ENCODE measurements around the gene GLG1.

Gene GLG1

DNA sequence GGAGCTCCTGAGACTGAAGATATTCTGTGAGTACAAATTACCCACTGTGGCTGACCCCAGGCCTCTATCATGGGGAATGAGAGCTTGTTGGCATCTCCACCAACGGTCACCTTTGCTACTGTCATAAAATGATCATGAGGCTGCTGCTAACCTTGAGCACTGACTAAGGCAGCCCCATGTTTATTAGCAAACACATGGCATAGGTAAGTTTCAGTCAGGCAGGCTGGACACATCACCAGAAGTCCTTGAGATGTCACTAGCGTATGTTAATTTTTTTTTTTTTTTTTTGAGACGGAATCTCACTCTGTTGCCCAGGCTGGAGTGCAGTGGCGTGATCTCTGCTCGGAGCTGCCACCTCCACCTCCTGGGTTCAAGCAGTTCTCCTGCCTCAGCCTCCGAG is 1.5 kb upstream of the GLG1 start:
- DNase-seq, result no peak

GRCh38 chr16:74607962-74608356 is 1.0 kb upstream of the GLG1 start:
- peak; percentile 44 for DNase-seq

- no peak for DNase-seq
These were observed 522 bp upstream of the GLG1 start for GRCh38 chr16:74607310-74607961.

- peak; percentile 16 for DNase-seq
These were observed 981 bp downstream of the GLG1 start for GRCh38 chr16:74605746-74606520.

- no peak for DNase-seq
These were observed 1.6 kb downstream of the GLG1 start for GRCh38 chr16:74605332-74605731.

DNA sequence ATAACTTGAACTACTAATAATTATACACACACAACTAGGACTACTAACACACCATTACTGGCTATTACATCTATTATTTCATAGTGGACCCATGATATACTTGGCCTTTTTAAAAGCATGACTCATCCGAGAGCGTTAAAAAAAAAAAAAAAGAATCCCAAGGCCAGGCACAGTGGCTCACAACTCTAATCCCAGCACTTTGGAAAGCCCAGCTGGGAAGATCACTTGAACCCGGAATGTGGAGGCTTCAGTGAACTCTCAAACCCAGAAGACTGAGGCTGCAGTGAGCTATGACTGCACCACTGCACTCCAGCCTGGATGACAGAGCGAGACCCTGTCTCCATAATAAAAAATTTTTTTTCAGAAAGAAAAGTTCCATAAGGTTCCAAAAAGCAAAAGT is 3.1 kb downstream of the GLG1 start:
- peak; percentile 29 for DNase-seq

GRCh38 chr16:74601126-74601871 is 5.6 kb downstream of the GLG1 start:
- peak; percentile 40 for DNase-seq

DNA sequence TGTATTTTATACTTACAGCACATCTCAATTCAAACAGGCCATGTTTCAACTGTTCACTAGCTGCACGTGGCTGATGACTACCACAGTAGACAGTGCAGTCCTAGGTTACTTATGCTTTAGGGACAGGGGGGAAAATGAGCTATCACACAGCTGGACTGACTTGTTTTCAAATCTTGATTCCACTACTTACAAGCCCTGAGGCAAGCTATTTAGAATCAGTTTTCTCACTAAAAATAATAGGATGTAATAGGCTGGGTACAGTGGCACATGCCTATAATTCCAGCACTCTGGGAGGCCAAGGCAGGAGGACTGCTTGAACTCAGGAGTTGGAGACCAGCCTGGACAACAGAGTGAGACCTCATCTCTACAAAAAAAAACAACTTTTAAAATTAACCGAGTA is 10.3 kb downstream of the GLG1 start:
- no peak for DNase-seq

DNA sequence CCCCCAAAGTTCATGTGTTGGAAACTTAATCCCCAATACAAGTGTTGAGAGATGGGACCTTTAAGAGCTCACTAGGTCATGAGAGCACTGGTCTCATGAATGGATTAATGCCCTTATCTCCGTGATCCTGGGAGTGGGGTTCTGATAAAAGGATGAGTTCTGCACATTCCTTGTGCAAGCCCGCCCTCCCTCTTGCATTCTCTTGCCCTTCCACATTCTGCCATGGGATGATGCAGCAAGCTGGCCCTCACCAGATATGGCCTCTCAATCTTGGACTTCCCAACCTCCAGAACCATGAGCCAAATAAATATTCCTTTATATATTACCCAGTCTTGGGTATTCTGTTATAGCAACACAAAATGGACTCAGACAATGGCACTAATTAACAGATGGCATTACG is 14.1 kb downstream of the GLG1 start:
- DNase-seq, result no peak

DNA sequence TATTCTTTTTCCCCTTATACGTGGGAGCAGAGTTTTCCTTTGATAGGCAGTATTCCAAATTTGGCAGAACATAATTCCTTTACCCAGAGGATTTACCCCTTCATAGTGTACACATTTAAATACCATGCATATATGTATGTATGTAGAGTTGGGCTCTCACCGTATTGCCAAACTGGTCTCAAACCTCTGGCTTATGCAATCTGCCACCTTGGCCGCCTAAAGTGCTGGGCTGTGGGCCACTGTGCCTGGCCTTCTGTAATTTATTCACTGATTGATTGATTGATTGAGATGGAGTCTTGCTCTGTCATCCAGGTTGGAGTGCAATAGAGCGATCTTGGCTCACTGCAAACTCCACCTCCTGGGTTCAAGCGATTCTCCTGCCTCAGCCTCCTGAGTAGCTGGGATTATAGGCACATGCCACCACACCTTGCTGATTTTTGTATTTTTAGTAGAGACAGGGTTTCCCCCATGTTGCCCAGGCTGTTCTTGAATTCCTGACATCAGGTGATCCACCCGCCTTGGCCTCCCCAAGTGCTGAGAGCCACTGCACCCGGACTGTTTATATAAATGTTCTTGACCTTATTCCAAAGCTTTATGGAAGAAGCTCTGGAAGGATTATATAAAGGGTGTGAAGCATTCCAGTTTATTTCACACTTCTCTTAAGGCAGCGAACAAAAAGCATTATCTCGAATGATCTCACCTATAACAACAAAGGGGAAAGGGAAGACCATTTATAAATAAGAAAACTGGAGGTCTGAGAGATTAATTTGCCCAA is 14.9 kb downstream of the GLG1 start:
- DNase-seq, result no peak

DNA sequence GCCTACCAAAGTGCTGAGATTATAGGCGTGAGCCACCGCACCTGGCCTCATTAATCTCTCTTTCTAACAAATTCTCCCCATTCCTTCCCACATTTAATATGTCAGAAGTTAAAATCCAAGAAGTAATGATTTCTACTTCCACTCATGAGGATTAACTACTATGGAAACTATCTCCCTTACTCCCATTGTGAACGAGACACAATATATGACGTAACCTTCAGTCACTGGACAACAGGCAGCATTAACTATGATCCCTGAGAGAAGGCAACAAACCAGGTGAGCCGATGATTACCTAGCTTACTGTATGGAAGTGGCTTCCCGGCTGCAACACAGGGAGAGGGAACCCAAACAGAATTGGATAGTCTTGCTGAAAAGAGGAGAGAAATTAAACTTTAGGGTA is 20.0 kb downstream of the GLG1 start:
- DNase-seq, result no peak

- no peak for DNase-seq
These were observed 21.0 kb downstream of the GLG1 start for GRCh38 chr16:74585846-74586443.

DNA sequence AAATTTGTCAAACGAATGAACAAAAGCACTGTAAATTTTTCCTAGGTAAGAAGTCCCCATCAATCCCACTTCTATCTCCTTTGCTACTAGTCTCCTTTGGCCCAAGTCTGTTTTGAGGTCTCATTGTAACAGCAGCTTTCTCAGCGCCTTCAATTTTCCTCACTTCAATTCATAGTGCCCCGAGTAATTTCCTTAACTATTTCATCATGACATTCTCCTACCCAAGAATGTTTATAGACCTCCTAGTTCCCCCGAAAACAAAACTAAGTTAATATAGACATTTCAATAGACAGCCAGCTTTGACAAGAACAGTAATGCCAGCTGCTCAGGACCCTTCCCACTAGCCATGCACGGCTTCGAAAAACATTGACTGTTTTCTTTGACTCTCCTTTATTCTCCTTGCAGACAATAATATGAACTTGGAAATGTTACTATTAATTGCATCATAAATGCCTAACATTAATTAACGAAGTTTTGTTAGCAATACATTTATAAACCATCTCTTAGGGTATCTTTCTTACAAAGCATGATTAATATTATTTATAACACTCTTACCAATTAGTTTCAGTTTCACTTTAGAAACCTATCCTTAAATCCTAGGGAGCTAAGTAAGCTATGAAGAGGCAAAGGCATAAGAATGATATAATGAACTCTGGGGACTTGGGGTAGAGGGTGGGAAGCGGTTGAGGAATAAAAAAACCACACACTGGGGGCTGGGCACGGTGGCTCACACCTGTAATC is 22.8 kb downstream of the GLG1 start:
- peak; percentile 56 for DNase-seq

- peak; percentile 26 for DNase-seq
These were observed 23.9 kb downstream of the GLG1 start for GRCh38 chr16:74582970-74583369.

- DNase-seq, result no peak
These were observed 26.1 kb downstream of the GLG1 start for GRCh38 chr16:74580833-74581232.

DNA sequence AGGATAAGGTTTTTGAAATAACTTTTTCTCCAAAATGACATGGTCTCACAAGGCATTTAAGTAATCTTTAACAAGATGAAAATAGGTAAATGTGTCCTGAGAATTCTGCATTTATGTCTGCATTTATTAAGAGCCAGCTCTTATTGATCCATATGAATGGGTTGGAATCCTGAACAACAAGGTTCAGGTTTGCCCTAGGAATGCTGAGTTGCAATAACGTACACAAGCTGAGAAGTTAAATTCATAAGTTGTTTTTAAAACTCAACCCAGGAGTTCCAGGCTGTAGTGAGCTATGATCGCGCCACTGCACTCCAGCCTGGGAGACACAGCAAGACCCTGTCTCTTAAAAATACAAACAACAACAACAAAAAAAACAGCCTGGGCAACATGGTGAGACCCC is 28.1 kb downstream of the GLG1 start:
- DNase-seq, result no peak

- DNase-seq, result no peak
These were observed 28.5 kb downstream of the GLG1 start for GRCh38 chr16:74578433-74578832.

DNA sequence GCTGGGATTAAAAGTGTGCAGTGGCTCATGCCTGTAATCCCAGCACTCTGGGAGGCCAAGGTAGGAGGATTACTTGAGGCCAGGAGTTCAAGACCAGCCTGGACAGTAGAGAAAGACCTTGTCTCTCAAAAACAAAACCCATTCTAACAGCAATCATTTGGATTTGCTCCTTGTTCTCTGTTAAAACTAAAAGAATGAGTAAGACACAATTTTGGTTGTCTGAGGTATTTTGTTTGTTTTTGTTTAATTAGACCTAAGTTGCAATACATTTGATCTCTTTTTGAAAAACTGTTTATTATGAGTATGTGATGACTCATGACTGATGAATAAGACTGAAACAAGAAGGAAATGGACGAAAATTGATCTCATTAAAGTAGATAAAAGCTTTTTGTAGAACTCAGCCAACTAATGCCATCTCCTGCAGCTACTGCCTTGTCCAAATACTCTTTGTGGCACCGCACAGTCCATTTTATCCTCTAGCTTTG is 29.0 kb downstream of the GLG1 start:
- peak; percentile 62 for DNase-seq

- no peak for DNase-seq
These were observed 30.9 kb downstream of the GLG1 start for GRCh38 chr16:74575807-74576643.

GRCh38 chr16:74575175-74575806 is 31.6 kb downstream of the GLG1 start:
- DNase-seq, result no peak

Measured in fibroblast of skin of back (primary cell).